Ishikawa (cell line): ENCODE measurements around the gene ABLIM2.

Source experiments
- CEBPB ChIP-seq: IDR thresholded peaks from 2 replicates; pipeline ENCODE4 v1.6.1; 2012
- CREB1 ChIP-seq: IDR thresholded peaks from 2 replicates; pipeline ENCODE4 v1.6.1; 2012; ENCODE audit warnings: low read depth
- EGR1 ChIP-seq: IDR thresholded peaks from 2 replicates; pipeline ENCODE4 v1.6.1; 2012
- EP300 ChIP-seq: IDR thresholded peaks from 2 replicates; pipeline ENCODE4 v1.6.1; 2012; ENCODE audit warnings: borderline replicate concordance
- FOXM1 ChIP-seq: IDR thresholded peaks from 2 replicates; pipeline ENCODE4 v1.6.1; 2012; ENCODE audit warnings: low read depth, borderline replicate concordance
- NFIC ChIP-seq: IDR thresholded peaks from 2 replicates; pipeline ENCODE4 v1.6.1; 2012
- RAD21 ChIP-seq: IDR thresholded peaks from 2 replicates; pipeline ENCODE4 v1.6.1; 2012; ENCODE audit warnings: low read depth
- TAF1 ChIP-seq: IDR thresholded peaks from 2 replicates; pipeline ENCODE4 v1.6.1; 2012; ENCODE audit warnings: low read depth, mild to moderate bottlenecking
- TCF12 ChIP-seq: IDR thresholded peaks from 2 replicates; pipeline ENCODE4 v1.6.1; 2012; ENCODE audit warnings: low read depth
- TEAD4 ChIP-seq: IDR thresholded peaks from 2 replicates; pipeline ENCODE4 v1.6.1; 2012
- YY1 ChIP-seq: IDR thresholded peaks from 2 replicates; pipeline ENCODE4 v1.6.1; 2012; ENCODE audit warnings: low read depth
- ZBTB7A ChIP-seq: IDR thresholded peaks from 2 replicates; pipeline ENCODE4 v1.6.1; 2012; ENCODE audit warnings: low read depth
- TF ChIP-seq, protein P1 (sequence below): IDR thresholded peaks from 2 replicates; pipeline ENCODE4 v1.6.1; 2012; ENCODE audit warnings: low read depth, mild to moderate bottlenecking
- TF ChIP-seq, protein P2 (sequence below): IDR thresholded peaks from 2 replicates; pipeline ENCODE4 v1.6.1; 2012
- TF ChIP-seq, protein P3 (sequence below): IDR thresholded peaks from 2 replicates; pipeline ENCODE4 v1.6.1; 2012

ABLIM2 gene

DNA sequence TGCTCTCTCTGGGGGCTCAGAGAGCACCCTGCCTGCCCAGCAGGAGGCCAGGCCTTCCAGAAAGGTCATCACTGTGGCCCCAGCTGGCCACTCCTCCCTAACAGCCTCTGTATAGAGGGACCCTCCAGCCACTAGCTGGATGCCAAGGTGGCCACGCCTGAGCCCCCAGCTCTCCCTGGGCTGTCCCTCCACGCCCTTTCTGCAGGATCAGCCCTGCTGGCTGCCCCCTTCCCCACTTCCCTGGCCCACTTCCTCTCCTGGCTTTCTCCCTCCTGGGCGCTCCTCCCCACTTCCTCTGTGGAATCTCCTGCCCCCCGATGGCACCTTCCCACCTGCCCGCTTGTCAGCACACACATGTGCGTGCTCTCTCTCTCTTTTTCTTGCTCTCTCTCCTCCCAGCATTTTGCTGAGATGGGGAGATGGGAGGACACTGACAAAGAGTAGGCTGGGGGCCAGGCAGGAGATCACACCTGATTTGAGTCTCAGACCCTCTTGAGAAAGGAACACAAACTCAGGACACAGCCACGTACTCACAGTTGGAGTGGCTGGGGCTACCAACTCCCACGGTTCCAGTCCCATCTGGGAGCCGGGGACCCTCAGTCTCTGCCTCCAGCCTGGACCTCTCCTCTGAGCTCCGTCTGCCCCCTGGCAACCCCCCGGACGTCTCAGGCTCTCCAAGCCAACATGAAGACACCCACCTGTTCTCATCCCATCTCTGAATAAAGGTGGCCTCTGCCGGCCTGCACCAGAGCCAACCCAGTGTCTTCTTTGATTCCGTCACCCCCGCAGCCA is 156.9 kb downstream of the ABLIM2 start:
- TF ChIP-seq ZBTB7A (no peak), EP300 (no peak), CEBPB (no peak), YY1 (no peak), TAF1 (no peak), CREB1 (no peak)
- TF ChIP-seq, protein P1, sequence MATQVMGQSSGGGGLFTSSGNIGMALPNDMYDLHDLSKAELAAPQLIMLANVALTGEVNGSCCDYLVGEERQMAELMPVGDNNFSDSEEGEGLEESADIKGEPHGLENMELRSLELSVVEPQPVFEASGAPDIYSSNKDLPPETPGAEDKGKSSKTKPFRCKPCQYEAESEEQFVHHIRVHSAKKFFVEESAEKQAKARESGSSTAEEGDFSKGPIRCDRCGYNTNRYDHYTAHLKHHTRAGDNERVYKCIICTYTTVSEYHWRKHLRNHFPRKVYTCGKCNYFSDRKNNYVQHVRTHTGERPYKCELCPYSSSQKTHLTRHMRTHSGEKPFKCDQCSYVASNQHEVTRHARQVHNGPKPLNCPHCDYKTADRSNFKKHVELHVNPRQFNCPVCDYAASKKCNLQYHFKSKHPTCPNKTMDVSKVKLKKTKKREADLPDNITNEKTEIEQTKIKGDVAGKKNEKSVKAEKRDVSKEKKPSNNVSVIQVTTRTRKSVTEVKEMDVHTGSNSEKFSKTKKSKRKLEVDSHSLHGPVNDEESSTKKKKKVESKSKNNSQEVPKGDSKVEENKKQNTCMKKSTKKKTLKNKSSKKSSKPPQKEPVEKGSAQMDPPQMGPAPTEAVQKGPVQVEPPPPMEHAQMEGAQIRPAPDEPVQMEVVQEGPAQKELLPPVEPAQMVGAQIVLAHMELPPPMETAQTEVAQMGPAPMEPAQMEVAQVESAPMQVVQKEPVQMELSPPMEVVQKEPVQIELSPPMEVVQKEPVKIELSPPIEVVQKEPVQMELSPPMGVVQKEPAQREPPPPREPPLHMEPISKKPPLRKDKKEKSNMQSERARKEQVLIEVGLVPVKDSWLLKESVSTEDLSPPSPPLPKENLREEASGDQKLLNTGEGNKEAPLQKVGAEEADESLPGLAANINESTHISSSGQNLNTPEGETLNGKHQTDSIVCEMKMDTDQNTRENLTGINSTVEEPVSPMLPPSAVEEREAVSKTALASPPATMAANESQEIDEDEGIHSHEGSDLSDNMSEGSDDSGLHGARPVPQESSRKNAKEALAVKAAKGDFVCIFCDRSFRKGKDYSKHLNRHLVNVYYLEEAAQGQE, result no peak

DNA sequence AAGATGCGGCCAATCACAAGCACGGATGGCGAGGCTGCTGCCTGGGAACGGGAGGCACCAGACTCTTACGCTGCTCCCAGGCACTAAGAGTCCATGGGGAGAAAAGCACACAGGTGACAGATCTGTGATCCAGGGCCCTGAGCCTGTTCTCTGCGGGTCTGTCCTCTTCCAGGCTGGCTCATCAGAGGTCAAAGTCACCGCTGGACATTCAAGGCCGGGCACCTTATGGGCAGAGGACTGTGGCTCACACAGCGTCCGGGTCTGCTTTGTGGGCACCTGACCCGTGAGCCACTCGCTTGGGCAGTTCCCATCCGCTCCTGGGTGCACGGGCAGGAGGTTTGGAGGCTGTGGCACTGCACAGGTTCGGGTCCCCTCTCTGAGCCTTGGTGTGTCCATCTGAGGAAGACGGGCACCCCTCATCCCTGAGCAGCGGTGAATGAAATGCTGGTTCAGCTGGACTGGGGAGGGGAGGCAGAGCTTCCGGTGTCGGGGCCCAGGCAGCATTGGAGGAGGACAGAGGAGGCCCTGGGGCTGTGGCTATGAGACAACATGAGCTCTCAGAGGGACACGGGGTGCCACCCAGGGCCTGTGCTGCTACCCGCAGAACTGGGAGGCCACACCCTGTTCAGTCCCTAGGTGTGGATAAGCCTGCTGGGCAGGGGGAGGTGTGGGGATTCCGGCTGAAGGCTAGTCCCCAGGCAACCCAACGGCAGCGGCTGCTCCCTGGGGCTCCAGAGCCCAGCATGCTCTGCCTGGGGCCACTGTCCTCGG is 157.7 kb downstream of the ABLIM2 start:
- TF ChIP-seq TCF12, result no peak
- no peak for TF ChIP-seq TAF1
- TF ChIP-seq, protein P2, sequence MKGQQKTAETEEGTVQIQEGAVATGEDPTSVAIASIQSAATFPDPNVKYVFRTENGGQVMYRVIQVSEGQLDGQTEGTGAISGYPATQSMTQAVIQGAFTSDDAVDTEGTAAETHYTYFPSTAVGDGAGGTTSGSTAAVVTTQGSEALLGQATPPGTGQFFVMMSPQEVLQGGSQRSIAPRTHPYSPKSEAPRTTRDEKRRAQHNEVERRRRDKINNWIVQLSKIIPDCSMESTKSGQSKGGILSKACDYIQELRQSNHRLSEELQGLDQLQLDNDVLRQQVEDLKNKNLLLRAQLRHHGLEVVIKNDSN, result no peak

DNA sequence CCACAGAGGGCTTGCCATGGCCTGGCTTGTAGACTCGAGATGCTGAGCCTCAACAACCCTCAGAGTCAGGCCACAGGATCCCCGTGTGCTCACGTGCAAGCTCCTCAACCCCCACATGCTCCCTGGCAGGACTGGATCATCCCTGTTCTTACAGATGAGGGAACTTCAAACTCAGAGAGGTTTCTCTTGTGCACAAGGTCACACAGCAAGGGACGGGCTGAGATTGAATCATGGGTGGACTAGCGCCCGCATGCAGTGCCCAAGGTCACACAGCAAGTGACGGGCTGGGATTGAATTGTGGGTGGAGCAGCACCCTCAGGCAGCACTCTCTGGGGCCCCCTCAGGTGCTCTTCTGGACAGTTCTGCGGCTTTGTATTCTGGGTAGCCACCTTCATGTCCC is 158.4 kb downstream of the ABLIM2 start:
- no peak for TF ChIP-seq ZBTB7A
- TF ChIP-seq EP300, result no peak
- no peak for TF ChIP-seq RAD21
- no peak for TF ChIP-seq CEBPB
- no peak for TF ChIP-seq TEAD4
- TF ChIP-seq CREB1, result no peak
- TF ChIP-seq, protein P1, result no peak
- TF ChIP-seq FOXM1, result no peak

DNA sequence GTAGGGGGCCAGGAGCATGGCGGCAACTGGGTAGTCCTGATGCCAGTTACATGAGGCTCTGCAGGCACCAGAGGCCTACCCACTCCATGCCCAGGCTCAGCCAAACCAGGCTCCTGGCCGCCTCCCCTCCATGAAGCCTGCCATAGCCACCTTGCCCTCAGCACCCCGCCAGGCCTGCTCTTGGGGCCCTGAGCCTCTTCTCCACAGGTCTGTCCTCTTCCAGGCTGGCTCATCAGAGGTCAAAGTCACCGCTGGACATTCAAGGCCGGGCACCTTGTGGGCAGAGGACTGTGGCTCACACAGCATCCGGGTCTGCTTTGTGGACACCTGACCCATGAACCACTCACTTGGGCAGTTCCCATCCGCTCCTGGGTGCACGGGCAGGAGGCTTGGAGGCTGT is 158.9 kb downstream of the ABLIM2 start:
- TF ChIP-seq TCF12, result no peak
- no peak for TF ChIP-seq TEAD4
- no peak for TF ChIP-seq YY1
- TF ChIP-seq ZBTB7A, result no peak
- TF ChIP-seq, protein P2, result no peak
- no peak for TF ChIP-seq EP300
- no peak for TF ChIP-seq FOXM1
- TF ChIP-seq, protein P1, result no peak
- TF ChIP-seq CREB1, result no peak
- TF ChIP-seq TAF1, result no peak
- no peak for TF ChIP-seq CEBPB
- TF ChIP-seq, protein P3, sequence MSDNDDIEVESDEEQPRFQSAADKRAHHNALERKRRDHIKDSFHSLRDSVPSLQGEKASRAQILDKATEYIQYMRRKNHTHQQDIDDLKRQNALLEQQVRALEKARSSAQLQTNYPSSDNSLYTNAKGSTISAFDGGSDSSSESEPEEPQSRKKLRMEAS, result no peak
- TF ChIP-seq RAD21, result no peak

DNA sequence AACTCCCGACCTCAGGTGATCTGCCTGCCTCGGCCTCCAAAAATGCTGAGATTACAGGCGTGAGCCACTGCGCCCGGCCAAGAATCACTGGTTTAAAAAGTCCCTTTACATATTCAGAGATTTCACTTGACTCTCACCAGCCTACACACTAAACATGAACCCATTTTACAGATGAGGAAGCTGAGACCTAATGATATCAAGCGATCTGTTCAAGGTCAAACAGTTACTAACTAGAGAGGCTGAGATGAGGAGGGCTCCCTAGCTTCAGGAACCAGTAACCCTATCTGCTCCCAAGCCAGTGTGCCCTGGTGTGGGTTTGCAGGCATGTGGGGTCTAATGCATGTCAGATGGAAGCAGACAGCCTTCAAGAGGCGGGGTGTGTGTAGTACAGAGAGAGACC is 159.3 kb downstream of the ABLIM2 start:
- TF ChIP-seq NFIC (no peak), CEBPB (no peak), EGR1 (no peak), TCF12 (no peak), CREB1 (no peak), TEAD4 (no peak), RAD21 (no peak)
- TF ChIP-seq, protein P1, result no peak
- TF ChIP-seq, protein P2, result no peak
- TF ChIP-seq, protein P3, result no peak
